GM18517 (cell line): ENCODE data around the gene PLA2G4E.

Experiments used
- ATAC-seq: cut with Tn5 transposase; IDR thresholded peaks from one replicate; pipeline ENCODE4 v1.9.1; 2021; ENCODE audit warnings: mild to moderate bottlenecking, moderate library complexity; ENCODE audit not compliant: unreplicated experiment

The PLA2G4E gene

GRCh38 chr15:41941644-41942415 is 79.0 kb downstream of the PLA2G4E start:
- no peak for ATAC-seq

- no peak for ATAC-seq
Observed at GRCh38 chr15:41940441-41940857, 80.4 kb downstream of the PLA2G4E start.

DNA sequence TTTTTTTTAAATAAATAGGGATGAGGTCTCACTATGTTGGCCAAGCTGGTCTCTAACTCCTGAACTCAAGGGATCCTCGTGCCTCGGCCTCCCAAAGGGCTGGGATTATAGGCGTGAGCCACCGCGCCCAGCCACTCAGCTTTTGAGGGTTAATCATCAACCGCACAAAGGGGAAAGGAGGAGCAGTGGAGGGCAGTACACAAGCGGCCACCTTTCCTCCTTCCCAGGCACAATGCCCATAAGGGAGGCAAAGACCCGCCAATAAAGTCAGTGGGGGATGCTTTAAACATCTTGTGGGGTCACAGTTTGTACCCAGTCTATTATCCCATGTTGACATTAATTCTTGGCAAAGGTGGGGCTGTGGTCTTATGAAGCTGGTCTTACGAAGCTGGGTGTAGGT is 80.9 kb downstream of the PLA2G4E start:
- no peak for ATAC-seq

- ATAC-seq: no peak
Observed at GRCh38 chr15:41937568-41937923, 83.3 kb downstream of the PLA2G4E start.

DNA sequence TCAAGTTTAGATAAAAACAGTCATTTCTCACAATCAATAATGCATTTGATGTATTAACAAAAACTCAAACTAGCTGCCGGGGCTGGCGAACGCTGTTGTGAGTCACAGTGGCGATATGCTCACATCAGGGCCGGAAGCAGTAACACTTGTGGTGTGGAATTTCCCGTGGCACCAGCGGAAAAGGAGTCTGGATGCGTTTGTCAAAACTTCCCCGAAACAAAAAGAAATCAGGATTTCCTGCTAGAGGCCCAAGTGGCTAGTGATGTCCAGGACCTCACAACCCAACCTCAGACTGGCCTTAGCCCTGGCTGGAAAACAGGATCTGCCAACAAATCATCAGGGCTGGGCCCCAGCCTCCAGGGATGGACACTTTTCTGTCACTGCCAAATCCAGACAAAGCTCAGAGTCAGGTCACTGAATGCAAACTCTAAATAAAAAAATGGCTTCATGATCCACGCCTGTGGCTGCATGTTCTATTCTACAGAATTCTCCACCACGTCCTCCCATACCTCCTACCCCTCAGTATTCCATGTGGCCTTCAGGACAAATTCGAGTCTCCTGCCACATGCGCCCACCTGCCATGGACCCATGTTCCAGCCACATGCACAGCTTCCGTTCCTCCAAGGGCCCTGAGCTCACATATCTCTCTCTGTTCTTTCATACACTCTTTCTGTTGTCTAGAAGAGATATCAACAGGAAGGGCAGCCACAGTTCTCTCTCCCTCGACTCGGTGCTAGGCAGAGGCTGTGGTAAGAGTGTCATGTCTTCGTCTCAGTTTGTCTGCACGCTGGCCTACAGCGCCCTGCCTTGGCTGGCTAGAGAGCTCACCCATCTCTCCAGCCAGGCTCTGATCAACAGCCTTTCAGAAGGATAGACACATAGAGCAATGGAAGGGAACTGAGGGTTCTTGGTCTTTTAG is 83.9 kb downstream of the PLA2G4E start:
- no peak for ATAC-seq

DNA sequence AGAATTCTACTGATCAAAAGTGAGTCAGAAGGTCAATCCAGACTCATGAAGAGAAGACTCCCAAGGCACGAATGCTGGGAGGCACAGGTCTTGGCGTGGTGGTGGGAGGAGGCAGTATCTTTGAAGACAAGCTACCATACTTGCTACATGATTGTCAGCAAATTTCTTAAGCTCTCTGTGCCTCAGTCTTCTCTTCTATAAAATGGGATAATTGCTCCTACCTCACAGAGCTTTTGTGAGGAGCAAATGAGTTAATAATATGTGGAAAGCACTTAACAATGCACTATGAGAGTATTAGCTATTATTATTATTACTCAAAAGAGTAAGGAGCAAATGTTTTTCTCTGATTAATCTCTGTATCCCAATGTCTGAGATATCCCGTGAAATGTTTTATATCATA is 84.7 kb downstream of the PLA2G4E start:
- no peak for ATAC-seq

DNA sequence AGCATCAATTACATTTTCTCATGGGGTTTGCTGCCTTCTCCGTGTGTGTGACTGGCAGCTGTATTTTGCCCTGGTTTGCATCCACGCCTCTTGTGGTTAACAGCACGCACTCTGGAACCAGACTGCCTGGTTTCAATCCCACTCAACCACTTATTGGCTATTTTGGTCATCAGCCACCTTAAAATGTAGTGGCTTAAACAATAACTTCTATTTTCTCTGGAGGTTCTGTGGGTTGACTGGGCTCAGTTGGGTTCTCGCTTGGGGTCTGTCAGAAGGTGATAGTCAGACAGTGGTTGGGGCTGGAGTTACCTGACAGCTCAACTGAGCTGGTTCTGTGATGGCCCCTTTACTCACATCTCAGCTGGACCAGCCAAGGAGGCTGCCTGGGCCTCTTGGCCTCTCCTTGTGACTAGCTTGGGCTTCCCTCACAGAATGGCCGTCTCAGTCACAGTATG is 85.2 kb downstream of the PLA2G4E start:
- no peak for ATAC-seq

GRCh38 chr15:41934843-41935242 is 86.0 kb downstream of the PLA2G4E start:
- ATAC-seq: no peak

- ATAC-seq: no peak
Observed at GRCh38 chr15:41933771-41934170, 87.1 kb downstream of the PLA2G4E start.

- ATAC-seq: no peak
Observed at GRCh38 chr15:41933326-41933725, 87.5 kb downstream of the PLA2G4E start.

GRCh38 chr15:41932511-41933289 is 88.1 kb downstream of the PLA2G4E start:
- no peak for ATAC-seq

DNA sequence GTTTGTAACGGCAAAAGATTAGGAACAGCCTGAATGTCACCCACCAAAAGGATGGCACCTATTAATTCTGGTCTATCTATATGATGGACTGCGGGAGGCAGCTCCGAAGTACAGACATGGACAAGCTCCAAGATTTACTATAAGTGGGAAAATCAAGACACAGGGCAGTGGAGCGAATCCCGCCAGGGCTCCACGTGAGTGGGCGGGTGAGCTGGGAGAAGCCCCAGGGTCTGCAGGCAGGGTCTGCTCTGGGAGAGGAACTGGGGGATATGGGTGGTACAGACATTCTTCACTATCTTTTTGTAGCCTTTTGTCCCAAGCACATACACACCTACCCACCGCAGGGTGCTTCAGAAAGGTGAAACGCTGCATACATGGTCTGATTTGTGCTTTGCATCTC is 88.7 kb downstream of the PLA2G4E start:
- ATAC-seq: no peak
